AG10803 (cell line): ENCODE measurements around the gene ISLR2.

Experiments used
- DNase-seq: peaks from one replicate; pipeline ENCODE4 v3.0.0; 2010; ENCODE audit warnings: low read depth
- H3K4me3 ChIP-seq: 2 replicates; pipeline ENCODE4 v1.5.1; 2011; ENCODE audit warnings: mild to moderate bottlenecking, low read length, control low read depth
- TF ChIP-seq, protein P1 (sequence below): conservative IDR thresholded peaks from 2 replicates; pipeline ENCODE4 v1.5.1; 2011; ENCODE audit warnings: mild to moderate bottlenecking, low read length, control low read depth, inconsistent platforms

The ISLR2 gene

DNA sequence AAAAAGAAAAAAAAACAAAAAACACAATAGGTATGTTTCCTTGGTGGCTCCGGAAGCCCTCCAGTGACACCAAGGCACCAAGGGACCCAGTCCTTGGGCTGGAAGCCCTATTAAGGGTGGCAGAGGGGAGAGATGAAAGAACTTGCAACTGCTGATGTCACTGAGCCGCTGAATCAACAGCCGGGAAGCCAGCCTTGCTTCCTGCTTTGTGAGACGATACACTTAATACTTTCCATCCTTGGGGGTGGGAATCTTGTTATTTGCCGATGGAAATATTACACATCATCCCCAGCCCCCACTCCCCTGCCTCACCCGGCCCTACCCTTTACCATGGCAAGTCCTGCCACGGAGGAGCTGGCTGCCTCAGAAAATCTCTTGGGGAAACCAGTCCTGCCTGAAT is 5.6 kb upstream of the ISLR2 start:
- peak; percentile 16 for DNase-seq
- TF ChIP-seq, protein P1, sequence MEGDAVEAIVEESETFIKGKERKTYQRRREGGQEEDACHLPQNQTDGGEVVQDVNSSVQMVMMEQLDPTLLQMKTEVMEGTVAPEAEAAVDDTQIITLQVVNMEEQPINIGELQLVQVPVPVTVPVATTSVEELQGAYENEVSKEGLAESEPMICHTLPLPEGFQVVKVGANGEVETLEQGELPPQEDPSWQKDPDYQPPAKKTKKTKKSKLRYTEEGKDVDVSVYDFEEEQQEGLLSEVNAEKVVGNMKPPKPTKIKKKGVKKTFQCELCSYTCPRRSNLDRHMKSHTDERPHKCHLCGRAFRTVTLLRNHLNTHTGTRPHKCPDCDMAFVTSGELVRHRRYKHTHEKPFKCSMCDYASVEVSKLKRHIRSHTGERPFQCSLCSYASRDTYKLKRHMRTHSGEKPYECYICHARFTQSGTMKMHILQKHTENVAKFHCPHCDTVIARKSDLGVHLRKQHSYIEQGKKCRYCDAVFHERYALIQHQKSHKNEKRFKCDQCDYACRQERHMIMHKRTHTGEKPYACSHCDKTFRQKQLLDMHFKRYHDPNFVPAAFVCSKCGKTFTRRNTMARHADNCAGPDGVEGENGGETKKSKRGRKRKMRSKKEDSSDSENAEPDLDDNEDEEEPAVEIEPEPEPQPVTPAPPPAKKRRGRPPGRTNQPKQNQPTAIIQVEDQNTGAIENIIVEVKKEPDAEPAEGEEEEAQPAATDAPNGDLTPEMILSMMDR: no peak
- H3K4me3 ChIP-seq: no peak overlapping the region

DNA sequence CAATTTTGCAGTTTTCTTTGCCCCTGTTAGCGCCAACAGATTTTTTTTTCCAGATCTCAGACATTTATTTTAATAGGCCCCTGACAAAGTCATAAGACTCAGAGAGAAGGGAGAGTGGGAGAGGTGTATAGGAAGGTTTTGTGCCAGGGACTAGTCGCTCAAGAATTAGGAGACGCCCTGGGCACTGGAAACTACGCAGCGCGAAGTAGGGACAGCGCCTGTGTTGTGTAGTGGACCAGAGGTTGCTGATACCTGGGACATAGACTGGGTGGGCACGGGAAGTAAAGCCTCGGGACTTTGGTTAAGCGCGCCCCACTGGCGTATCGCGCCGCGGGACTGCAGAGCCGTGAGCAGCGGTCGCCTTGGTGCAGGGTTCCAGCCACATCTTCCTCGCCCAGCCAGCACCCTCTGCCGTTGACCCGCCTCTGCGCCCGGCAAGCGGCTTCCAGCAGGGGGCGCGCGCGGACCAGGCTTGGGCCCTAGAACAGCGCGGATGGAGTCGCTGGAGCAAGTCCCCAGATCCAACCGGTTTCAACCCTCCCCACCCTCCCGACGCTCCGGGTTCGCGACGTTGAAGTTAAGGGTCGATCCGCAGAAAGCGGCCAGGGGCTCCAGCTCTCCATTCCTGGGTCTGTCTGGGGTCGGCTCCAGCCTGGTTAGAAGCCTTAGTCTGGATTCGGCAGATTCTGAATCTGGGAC is 3.0 kb upstream of the ISLR2 start:
- peak overlapping the region; percentile 61 for H3K4me3 ChIP-seq
- DNase-seq: peak; percentile 82
- TF ChIP-seq, protein P1: peak; percentile 90

DNA sequence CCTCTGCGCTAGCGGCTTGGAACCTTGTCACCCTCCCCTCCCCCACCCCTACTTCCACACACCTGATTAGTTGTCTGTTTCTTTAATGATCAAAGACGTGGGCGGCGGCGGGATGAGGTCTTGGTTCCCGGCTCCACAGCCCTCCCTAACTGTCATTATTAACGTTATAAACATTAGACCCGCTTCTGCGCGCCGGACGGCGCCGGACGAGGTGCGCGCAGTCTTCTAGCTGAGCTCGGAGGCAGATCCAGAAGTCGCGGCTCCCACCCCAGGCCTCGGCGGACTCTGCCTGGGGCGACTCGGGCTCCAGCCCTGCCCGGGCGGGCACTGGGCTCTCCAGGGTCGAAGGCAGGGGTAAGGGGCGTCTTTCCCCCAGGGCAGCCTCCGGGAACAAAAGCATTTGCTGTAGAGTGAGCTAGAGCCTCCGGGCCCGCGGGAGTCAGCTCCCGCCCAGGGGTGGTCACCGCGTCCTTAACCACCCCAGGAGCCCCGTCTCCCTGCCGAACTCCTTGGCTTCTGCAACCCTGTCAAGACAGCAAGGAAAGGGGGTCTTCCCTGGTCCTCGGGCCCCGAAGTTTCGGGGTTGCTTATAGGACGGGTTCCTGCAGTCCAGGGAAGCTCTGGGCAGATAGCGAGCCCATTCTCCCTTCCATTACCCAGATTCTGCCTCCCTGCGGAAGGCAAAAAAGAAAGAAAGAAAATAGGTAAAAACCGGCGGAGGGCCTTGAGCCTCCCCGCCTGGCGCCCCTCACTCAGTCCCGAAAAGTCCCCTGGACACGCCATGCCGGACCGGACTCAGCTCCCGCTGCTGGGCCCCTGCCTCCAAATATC is 2.2 kb upstream of the ISLR2 start:
- peak overlapping the region; percentile 61 for H3K4me3 ChIP-seq
- TF ChIP-seq, protein P1: no peak
- DNase-seq: no peak

DNA sequence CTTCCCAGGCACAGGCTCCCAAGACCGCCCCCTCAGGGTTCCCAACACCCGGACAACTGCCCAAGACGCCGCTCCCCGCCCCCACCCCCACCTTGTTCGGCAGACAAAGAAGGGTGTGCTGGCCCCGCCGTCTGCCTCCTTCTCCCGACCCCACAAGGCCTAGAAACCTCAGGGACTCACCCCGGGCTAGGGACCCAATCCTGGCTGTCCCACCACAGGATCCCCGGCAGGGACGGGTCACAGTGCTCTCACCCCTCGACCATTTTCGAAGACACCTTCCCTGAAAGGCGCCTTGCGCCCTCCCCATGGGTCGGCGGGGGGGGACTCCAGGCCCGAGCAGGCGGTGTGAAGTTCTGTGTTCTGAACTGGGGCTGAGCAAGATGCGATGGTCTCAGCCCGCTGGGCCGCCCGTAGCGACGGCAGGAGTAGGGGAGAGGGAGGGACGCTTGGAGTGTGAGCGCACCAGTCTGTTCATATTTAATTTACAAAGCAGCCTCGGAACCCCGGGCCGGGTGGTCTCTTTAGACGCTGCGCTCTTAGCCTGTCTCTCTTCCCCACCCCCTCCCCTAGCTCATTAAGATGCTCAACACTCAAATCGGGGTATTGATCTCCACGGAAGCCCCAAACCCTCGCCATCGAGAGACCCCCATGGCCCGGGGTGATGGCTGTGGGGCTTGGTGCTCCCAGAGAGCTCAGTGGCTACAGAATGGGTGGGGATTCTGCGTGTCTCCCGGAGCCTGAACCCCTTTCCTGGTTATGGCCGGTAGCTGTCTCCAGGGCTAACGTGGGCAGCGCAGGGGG is 1.4 kb upstream of the ISLR2 start:
- H3K4me3 ChIP-seq: no peak overlapping the region
- TF ChIP-seq, protein P1: no peak
- DNase-seq: no peak

DNA sequence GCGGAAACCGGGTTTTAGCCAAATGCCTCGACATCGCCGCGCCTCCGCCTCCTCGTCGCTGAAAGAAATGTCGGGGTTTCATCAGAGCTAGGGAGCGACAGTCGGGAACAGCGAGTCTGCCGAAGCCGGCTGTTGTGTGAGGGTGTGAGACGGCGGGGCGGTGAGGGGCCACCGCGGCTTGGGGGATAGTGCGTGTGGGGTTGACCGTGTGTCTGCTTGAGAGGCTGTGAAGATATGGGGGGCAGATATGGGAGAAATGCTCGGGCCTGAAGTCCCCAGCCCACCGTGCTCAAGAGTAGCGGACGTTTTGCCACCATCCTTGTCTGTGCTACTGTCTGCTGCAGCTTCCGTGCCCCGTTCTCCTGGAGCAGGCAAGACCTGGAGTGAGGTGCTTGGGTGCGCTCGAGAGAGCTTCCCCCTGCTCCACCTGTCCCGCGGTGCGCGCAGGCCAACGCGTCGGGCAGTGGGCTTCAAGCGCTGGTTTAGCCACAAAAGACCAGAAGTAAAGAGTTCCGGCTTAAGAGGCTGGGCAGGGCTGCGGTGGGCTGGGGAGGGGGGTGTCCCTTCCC is 716 bp upstream of the ISLR2 start:
- no peak for DNase-seq
- TF ChIP-seq, protein P1: no peak
- H3K4me3 ChIP-seq: peak overlapping the region; percentile 12

DNA sequence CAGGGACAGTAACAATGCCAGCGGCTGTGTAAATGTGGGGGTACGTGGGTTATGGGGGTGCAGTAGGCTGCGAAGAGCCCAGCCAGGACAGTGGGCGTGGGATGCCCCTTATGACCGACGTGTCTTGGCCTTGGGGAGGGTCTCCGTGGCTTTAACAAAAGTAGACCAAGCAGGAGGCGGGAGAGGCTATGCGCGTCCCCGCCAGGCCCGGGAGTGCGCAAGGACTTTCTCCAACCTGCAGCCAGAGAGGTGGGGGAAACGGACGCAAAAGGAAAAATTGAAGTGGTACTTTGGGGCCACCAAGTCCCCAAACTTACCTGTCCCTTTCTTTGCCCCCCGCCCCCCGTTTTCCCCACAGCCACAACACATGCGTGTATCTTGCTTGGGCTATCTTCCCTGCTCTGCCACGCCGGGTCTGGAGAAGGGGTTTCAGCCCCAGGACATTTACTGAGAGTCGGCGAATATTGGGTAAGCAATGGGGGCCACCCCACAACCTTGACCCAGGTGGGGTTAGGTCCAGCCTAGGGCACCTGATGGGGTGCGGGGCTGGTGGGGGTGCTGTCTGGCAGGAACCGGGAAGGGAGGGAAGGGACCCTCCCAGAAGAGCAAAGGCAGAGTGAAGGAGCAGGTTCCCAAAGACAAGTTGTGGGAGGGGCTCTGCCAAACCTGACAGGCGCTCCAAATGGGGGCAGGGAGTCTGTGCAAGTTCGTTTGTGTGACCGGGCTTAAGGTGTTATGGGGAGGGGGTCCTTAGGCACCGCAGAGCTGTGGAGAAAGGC is 652 bp downstream of the ISLR2 start:
- no peak for DNase-seq
- TF ChIP-seq, protein P1: no peak
- H3K4me3 ChIP-seq: no peak overlapping the region
